IPS-18c (cell line): ENCODE data around the gene PLCL2.

Source experiments
- H3K4me3 ChIP-seq: 2 replicates; pipeline ENCODE4 v1.7.0; 2013; ENCODE audit warnings: low read depth, mild to moderate bottlenecking, low read length, moderate library complexity; ENCODE audit not compliant: insufficient read depth
- H3K9me3 ChIP-seq: one replicate; pipeline ENCODE4 v1.6.1; 2013; ENCODE audit warnings: mild to moderate bottlenecking, low read length, moderate library complexity; ENCODE audit not compliant: control insufficient read depth, insufficient read depth

Gene PLCL2

GRCh38 chr3:17011728-17012338 is 127.1 kb downstream of the PLCL2 start:
- no peaks in the 10 kb centered on the region for H3K9me3 ChIP-seq
- no peak overlapping the region for H3K4me3 ChIP-seq

- Histone ChIP-seq H3K4me3 (no peak overlapping the region), H3K9me3 (no peaks in the 10 kb centered on the region)
Measured at GRCh38 chr3:17013050-17013449, 128.3 kb downstream of the PLCL2 start.

DNA sequence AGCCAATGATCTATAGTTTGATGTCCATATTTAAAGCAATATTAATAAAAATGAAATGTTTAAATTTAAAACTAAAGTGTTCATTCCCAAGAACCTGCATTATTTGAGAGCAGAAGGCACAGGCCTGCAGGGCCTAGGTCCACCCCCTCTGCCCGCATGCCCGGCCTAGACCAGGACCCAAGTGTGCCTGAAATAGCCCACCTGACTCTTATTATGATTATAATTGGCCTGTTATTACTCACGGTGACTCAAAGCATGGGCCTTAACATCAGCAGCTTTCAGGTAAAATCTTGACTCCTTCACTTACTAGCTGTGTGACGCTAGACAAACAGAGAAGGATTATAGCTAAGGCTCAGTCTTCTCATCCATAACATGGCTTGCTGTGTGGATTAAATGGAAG is 128.8 kb downstream of the PLCL2 start:
- H3K4me3 ChIP-seq, result no peak overlapping the region
- no peaks in the 10 kb centered on the region for H3K9me3 ChIP-seq

GRCh38 chr3:17014284-17014683 is 129.5 kb downstream of the PLCL2 start:
- H3K9me3 ChIP-seq, result no peaks in the 10 kb centered on the region
- H3K4me3 ChIP-seq, result no peak overlapping the region

- Histone ChIP-seq H3K4me3 (no peak overlapping the region), H3K9me3 (no peaks in the 10 kb centered on the region)
Measured at GRCh38 chr3:17014709-17015108, 130.0 kb downstream of the PLCL2 start.

DNA sequence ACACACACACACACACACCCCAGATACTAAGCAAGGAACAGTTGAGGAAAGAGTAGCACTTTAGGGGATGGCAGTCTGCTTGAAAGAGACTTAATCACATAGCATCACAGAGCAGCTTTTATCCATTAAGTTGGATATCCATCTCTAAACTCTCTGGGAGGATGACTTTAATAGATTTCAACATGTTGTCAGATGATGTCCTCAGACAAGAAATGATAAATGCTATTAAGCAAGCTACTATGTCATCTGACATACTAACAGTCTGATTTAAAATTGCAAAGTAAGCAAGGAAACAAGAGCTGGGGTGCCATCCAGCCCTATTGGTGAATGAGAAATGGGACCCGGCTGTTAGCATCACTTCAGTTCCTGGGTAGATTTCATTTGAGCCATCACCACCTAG is 136.9 kb downstream of the PLCL2 start:
- no peak overlapping the region for H3K4me3 ChIP-seq
- no peaks in the 10 kb centered on the region for H3K9me3 ChIP-seq

DNA sequence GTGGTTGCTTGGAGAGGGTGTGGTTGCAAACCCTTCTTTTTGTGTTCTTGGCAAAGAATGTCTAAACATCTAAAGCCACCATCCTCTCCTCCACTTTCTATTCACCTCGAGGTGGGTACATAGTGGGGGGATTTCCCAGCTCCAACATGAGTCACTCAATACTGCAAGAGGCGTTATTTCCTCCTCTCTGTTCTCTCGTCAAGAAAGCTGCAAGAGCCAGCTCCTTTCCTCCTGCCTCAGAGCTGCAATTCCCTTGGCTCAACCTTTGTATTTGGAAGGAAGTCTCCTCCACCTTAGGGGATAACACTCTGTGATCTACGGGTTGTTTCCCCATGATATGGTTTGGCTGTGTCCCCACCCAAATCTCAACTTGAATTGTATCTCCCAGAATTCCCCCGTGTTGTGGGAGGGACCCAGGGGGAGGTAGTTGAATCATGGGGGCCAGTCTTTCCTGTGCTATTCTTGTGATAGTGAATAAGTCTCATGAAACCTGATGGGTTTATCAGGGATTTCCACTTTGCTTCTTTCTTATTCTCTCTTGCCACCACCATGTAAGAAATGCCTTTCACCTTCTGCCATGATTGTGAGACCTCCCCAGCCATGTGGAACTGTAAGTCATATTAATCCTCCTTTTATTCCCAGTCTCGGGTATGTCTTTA is 138.4 kb downstream of the PLCL2 start:
- Histone ChIP-seq H3K9me3 (no peaks in the 10 kb centered on the region), H3K4me3 (no peak overlapping the region)

- H3K4me3 ChIP-seq, result no peak overlapping the region
Measured at GRCh38 chr3:17025594-17026139, 140.9 kb downstream of the PLCL2 start.

DNA sequence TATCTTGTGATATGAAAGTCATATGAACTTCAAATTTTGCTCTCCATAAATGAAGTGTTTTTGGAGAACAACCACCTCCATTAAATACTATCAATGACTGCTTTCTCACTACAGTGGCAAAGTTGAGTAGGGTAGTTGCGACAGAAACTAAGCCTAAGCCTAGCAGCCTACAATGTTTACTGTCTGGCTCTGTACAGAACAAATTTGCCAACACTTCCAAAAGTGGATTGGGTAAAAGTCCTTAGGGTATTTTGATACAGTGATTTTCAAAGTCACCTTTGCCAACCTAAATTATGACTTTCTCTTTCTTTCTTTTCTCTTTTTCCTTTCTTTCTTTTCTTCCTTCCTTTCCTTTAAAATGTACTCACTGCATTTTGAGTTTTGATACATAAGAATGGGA is 142.6 kb downstream of the PLCL2 start:
- no peak overlapping the region for H3K4me3 ChIP-seq

More at GRCh38 chr3:17025594-17026139, 140.9 kb downstream of the PLCL2 start:
- H3K9me3 ChIP-seq, result no peaks in the 10 kb centered on the region

DNA sequence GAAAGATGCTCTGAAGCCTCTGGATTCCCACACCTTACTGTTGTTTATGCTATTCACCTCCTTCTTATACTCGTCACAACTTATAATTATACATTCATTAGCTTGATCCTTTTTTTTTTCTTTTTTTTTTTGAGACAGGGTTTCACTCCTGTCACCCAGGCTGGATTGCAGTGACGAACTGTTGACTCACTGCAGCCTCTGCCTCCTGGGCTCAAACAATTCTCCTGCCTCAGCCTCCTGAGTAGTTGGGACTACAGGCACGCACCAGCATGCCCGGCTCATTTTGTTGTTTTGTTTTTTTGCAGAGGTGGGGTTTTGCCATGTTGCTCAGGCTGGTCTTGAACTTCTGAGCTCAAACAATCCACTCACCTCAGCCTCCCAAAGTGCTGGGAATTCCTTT is 143.6 kb downstream of the PLCL2 start:
- H3K4me3 ChIP-seq, result no peak overlapping the region
- H3K9me3 ChIP-seq, result no peaks in the 10 kb centered on the region

More for the DNA sequence above, 142.6 kb downstream of the PLCL2 start:
- no peaks in the 10 kb centered on the region for H3K9me3 ChIP-seq

DNA sequence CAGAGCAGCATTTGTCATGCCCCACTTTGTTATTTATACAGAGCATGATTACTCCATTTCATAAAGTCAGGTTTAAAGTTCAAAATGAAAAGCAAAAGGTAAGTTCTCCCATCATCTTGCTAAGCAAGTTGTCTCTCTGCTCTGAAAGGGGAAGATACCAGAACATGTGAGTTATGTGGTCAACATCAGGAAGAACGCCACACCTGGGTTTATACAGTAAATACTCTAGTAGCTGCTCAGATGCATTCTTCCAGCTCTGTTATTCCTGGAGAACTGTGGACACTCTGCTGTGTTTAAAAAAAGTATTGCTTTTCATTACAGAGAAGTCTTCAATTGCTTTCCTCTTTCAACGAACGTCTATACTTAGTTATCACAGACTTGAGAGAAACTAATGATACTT is 145.7 kb downstream of the PLCL2 start:
- H3K4me3 ChIP-seq, result no peak overlapping the region
- H3K9me3 ChIP-seq, result no peaks in the 10 kb centered on the region

GRCh38 chr3:17030956-17031652 is 146.3 kb downstream of the PLCL2 start:
- no peak overlapping the region for H3K4me3 ChIP-seq
- no peaks in the 10 kb centered on the region for H3K9me3 ChIP-seq

GRCh38 chr3:17032407-17033034 is 147.8 kb downstream of the PLCL2 start:
- Histone ChIP-seq H3K9me3 (no peaks in the 10 kb centered on the region), H3K4me3 (no peak overlapping the region)

DNA sequence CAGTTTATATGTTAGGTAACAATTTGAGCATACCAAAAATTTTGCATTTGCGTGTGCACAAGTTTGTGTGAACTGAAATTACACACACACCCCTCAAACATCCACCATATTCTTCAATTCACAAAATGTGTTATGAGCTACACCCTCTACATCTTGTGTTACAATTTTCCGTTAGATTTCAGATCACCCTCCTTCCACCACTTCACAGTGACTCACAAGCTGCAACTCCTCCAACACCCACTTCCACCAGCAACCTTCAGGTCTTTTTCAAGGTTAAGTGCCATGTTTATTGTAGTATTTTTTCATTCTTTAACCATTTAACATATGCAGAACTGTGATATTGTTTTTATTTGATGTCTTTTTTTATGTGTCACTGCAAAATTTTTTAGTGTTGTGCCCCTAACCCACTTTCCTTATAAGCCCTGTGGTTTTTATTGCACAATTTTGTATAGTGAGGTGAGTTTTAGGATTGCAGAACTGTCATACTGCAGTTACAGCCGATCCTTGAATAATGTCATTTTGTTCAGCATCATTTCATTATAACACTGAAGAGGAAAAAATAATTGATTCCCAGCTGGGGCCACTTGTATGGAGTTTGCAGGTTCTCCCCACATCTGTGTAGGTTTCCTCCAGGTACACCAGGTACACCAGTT is 148.9 kb downstream of the PLCL2 start:
- Histone ChIP-seq H3K4me3 (no peak overlapping the region), H3K9me3 (no peaks in the 10 kb centered on the region)

DNA sequence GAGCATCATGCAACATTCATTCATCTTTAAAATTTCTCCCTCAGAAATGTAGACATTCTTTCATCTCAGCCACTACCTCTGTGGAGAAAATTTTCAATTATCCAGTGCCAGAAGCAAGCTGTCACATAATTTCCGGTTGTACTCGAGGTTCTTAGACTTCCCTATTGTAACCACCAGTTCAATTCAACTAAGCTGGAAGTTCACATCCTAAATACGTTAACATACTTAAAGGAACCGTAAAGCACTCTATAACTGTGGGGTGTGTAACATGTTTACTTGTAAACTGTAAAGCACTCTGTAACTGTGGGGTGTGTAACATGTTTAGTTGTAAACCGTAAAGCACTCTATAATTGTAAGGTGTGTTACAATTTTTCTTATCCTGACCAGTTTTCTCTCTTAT is 150.3 kb downstream of the PLCL2 start:
- Histone ChIP-seq H3K4me3 (no peak overlapping the region), H3K9me3 (no peaks in the 10 kb centered on the region)

DNA sequence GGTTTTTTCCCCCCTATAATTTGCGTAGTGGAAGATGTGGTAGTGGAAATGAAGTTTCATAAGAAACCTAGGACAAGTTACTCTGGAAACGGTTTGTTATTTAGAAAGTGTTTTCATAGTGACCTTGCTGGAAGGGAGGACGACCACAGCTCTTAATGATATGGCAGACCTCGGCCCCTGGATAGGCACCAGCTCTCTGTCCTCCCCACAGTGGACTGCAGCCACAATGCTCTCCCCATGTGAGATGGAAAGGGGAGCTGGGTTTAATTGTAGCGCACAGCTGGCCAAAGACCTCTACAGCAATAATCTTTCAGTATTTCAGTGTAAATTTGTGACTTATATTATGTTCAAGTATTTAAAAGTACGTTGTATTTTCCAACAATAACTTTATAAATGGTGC is 151.2 kb downstream of the PLCL2 start:
- H3K9me3 ChIP-seq, result no peaks in the 10 kb centered on the region
- no peak overlapping the region for H3K4me3 ChIP-seq

DNA sequence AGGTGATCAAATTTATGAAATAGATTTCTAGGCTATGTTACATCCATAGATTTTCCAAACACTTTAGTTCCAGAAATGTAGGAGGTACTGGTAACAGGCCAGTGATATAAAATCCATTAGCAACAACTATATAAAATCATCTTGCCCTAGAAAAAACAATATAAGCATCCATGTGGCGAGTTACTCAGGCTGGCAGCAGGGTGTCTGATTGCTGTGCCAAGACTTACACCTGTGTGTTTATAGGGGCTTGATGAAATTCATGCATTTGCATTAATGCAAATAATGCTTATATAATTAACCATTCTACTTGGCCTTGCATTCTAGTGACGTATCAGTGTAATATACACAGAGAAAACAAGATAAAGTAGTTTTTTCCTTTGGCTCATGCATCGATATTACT is 153.4 kb downstream of the PLCL2 start:
- Histone ChIP-seq H3K9me3 (no peaks in the 10 kb centered on the region), H3K4me3 (no peak overlapping the region)
